Osteocyte (in vitro differentiated cells): Measurements from ENCODE around the gene PTPRM. TPM values are rescaled to one million over a fixed set of nuclear protein-coding genes. Genes with fewer than 3 reads are reported as not detected.
A peak's percentile ranks its signal among the peaks of the same experiment; 100 is the strongest.

Experiments
- DNase-seq: peaks from one replicate; pipeline ENCODE4 v3.0.0; 2021; ENCODE audit warnings: mixed read lengths; ENCODE audit not compliant: unreplicated experiment; ENCODE audit errors: extremely low spot score
- H3K27ac Mint-ChIP-seq: one replicate; pipeline ENCODE4 v1.8.0; 2021; ENCODE audit warnings: mild to moderate bottlenecking, mixed read lengths; ENCODE audit not compliant: unreplicated experiment
- H3K27me3 Mint-ChIP-seq: one replicate; pipeline ENCODE4 v1.8.0; 2021; ENCODE audit warnings: mixed read lengths; ENCODE audit not compliant: unreplicated experiment
- H3K36me3 Mint-ChIP-seq: one replicate; pipeline ENCODE4 v1.8.0; 2021; ENCODE audit warnings: mixed read lengths; ENCODE audit not compliant: unreplicated experiment
- H3K4me1 Mint-ChIP-seq: one replicate; pipeline ENCODE4 v1.8.0; 2021; ENCODE audit warnings: mixed read lengths; ENCODE audit not compliant: unreplicated experiment
- H3K4me3 Mint-ChIP-seq: one replicate; pipeline ENCODE4 v1.8.0; 2021; ENCODE audit warnings: mild to moderate bottlenecking, moderate library complexity, mixed read lengths; ENCODE audit not compliant: unreplicated experiment
- H3K9me3 Mint-ChIP-seq: one replicate; pipeline ENCODE4 v1.8.0; 2021; ENCODE audit warnings: mixed read lengths; ENCODE audit not compliant: unreplicated experiment
- total RNA-seq: library from RNA; stranded (reverse); gene quantifications from 2 replicates; pipeline ENCODE4 v1.2.1, GENCODE V29; 2021
- TF ChIP-seq, protein P1 (sequence below): fragments of 200-600 bp; sonication (generic); IDR thresholded peaks from 2 replicates; pipeline ENCODE4 v1.5.0; 2021; ENCODE audit warnings: antibody characterized with exemption, mild to moderate bottlenecking, moderate library complexity

PTPRM gene
- total RNA-seq, 1 donor from 2014 or later = 105 TPM

GRCh38 chr18:8121942-8122480 is 554.9 kb downstream of the PTPRM start:
- TF ChIP-seq, protein P1, sequence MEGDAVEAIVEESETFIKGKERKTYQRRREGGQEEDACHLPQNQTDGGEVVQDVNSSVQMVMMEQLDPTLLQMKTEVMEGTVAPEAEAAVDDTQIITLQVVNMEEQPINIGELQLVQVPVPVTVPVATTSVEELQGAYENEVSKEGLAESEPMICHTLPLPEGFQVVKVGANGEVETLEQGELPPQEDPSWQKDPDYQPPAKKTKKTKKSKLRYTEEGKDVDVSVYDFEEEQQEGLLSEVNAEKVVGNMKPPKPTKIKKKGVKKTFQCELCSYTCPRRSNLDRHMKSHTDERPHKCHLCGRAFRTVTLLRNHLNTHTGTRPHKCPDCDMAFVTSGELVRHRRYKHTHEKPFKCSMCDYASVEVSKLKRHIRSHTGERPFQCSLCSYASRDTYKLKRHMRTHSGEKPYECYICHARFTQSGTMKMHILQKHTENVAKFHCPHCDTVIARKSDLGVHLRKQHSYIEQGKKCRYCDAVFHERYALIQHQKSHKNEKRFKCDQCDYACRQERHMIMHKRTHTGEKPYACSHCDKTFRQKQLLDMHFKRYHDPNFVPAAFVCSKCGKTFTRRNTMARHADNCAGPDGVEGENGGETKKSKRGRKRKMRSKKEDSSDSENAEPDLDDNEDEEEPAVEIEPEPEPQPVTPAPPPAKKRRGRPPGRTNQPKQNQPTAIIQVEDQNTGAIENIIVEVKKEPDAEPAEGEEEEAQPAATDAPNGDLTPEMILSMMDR = no peak
- no peaks in the 10 kb centered on the region for H3K9me3 Mint-ChIP-seq
- DNase-seq = no peak
- H3K4me1 Mint-ChIP-seq = peaks cover 36% of the 10 kb centered on the region
- peak overlapping the region; percentile 60 for H3K27ac Mint-ChIP-seq
- no peaks in the 10 kb centered on the region for H3K27me3 Mint-ChIP-seq
- no peaks in the 10 kb centered on the region for H3K36me3 Mint-ChIP-seq
- no peak overlapping the region for H3K4me3 Mint-ChIP-seq

DNA sequence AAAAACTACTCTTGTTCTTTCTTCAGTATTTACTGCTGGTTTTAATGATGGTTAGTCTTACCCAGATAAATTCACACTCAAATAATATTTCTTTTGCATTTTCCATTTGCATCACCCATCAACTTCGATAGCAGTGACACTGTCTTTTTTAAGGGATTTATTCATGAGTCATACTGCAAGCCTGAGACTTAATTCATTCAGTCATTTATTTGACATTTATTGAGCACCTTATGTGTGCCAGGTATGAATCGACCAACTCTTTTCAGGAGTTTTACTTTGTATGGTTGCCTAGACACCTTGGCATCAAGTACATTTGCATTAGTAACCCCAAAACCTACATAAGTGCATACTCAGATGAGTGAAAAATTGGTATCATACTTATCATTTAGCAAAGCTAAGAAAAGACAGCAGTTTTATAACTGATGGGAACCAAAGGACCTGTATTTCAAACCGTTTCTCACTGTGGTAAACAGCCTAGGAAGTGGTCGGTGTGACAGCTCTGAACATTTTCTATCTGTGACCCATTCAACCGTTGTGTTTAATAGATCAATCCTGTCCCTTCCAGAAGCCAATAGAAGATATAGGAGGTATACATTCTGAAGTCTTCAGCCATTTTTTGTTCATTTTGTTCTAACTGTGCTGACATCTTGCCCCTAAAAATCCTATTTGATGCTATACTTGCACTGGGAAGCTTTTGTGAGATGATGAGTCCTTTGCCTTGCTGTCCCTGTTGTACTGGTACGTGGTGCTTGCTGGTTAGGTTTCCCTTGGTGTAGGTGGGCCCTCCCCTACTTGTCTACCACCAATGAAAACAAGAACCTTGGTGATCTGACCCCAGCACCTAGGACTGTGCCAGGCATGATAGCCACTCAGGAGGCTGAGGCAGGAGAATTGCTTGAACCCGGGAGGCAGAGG is 557.4 kb downstream of the PTPRM start:
- H3K4me3 Mint-ChIP-seq = no peak overlapping the region

DNA sequence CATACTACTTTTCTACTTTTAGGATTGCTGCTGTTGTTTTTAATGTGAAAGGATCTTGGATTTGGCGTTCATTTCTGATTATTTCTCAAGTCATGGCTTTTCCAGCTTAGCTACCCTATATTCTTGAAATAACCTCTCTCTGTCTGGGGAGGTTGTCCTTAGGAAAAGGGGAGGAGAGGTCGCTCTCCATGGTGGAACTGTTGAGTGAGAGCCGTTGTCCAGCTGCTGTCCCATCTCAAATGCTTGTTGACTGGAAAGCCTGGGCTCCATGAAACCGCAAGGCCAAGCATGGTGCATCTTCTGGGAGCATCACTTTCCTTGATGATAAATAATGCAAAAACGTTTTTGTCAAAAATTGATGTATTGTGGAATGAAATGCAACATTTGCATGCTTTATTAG is 563.0 kb downstream of the PTPRM start:
- peaks cover 8% of the 10 kb centered on the region for H3K9me3 Mint-ChIP-seq
- TF ChIP-seq, protein P1 = no peak
- H3K27ac Mint-ChIP-seq = no peak overlapping the region

More for the DNA sequence above, 557.4 kb downstream of the PTPRM start:
- Mint-ChIP-seq H3K27ac (peak overlapping the region; percentile 63), H3K4me1 (peaks cover 36% of the 10 kb centered on the region), H3K9me3 (no peaks in the 10 kb centered on the region), H3K27me3 (no peaks in the 10 kb centered on the region), H3K36me3 (no peaks in the 10 kb centered on the region)
- DNase-seq = no peak
- TF ChIP-seq, protein P1 = no peak

DNA sequence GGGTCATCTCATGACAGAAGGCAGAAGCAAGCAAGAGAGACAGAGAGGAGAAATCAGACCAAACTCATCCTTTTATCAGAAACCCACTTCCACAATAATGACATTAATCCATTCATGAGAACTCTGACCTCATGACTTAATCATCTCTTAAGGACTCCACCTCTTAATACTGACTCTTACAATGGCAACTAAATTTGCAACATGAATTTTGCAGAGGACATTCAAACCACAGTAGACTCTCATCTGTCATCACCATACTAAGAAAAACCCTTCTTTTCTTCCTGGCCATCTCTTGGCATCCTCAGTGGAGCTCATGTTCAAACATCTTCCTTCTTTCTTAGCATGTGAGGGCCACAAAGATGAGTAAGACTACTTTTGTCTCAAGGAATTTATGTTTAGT is 565.9 kb downstream of the PTPRM start:
- Mint-ChIP-seq H3K27me3 (no peaks in the 10 kb centered on the region), H3K4me1 (peaks cover 4% of the 10 kb centered on the region), H3K4me3 (no peak overlapping the region), H3K36me3 (peaks cover 10% of the 10 kb centered on the region), H3K27ac (no peak overlapping the region), H3K9me3 (peaks cover 8% of the 10 kb centered on the region)
- TF ChIP-seq, protein P1 = no peak
- DNase-seq = no peak

More for the DNA sequence above, 563.0 kb downstream of the PTPRM start:
- no peak overlapping the region for H3K4me3 Mint-ChIP-seq
- H3K27me3 Mint-ChIP-seq = no peaks in the 10 kb centered on the region
- peaks cover 10% of the 10 kb centered on the region for H3K4me1 Mint-ChIP-seq
- no peak for DNase-seq
- H3K36me3 Mint-ChIP-seq = peaks cover 10% of the 10 kb centered on the region

DNA sequence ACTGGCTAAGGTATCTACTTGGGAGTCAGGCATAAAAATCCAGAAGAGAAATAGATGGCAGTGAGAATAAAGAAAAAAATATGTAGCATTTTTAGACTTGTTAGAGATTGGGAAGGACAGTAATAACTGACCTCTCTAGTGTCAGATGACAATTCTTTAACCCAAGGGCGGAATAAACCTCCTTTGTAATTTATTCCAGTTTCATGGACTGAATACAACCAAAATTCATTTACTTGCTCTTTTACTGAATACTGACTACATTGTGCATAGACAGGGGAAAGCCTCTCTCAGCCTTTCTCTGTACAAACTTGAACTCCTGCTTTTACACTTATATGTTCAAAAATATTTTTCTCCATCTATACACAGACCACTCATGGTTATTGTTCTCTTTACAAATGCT is 566.8 kb downstream of the PTPRM start:
- Mint-ChIP-seq H3K4me1 (no peaks in the 10 kb centered on the region), H3K27me3 (no peaks in the 10 kb centered on the region), H3K9me3 (peaks cover 8% of the 10 kb centered on the region), H3K27ac (no peak overlapping the region), H3K4me3 (no peak overlapping the region), H3K36me3 (peaks cover 17% of the 10 kb centered on the region)
- DNase-seq = no peak
- TF ChIP-seq, protein P1 = no peak
